SK-N-SH (cell line): ENCODE data around the gene ZNF641. TPM values are rescaled to one million over a fixed set of nuclear protein-coding genes. Genes with fewer than 3 reads are reported as not detected.

Experiments
- CTCF ChIA-PET: fragments of 300-600, 350-600 bp; formaldehyde crosslinking; extraction: SDS; loops from one replicate; lab custom pipeline; 2021; lab: Yijun Ruan, JAX
- POLR2A ChIA-PET: fragments of 350-600 bp; sonication (Branson Sonifier 250); formaldehyde crosslinking; extraction: SDS; loops from one replicate; lab custom pipeline; 2020; ENCODE audit warnings: antibody characterized with exemption, inconsistent platforms; lab: Yijun Ruan, JAX
- DNase-seq: peaks from one replicate; pipeline ENCODE4 v3.0.0; 2012
- H2AFZ ChIP-seq: fragments of 200-600 bp; sonication (generic); 2 replicates; pipeline ENCODE4 v1.8.1; 2016; ENCODE audit warnings: antibody characterized with exemption, mild to moderate bottlenecking, low read depth
- H3F3A ChIP-seq: fragments of 200-600 bp; sonication (generic); replicated peaks from 2 replicates; pipeline ENCODE3; 2016; ENCODE audit warnings: antibody characterized with exemption, mild to moderate bottlenecking; ENCODE audit not compliant: insufficient read depth
- H3K27ac ChIP-seq, 2 experiments: fragments of 200-500 bp in 1 of 2; fragments of 200-600 bp in 1 of 2; sonication (Bioruptor generic) in 1 of 2; sonication (generic), shearing (Covaris generic) in 1 of 2; 2 replicates each; pipeline versions ENCODE4 v1.5.1 to v1.6.1; 2014 to 2016; ENCODE audit warnings: low read depth in 2 of 2, inconsistent platforms in 1 of 2, low read length in 1 of 2, mild to moderate bottlenecking in 1 of 2, mixed read lengths in 1 of 2
- H3K27me3 ChIP-seq: fragments of 200-600 bp; sonication (generic), shearing (Covaris generic); 2 replicates; pipeline ENCODE4 v1.6.1; 2016; ENCODE audit warnings: mixed run types; ENCODE audit not compliant: insufficient read depth
- H3K36me3 ChIP-seq, 2 experiments: fragments of 200-500 bp in 1 of 2; fragments of 200-600 bp in 1 of 2; sonication (Bioruptor generic) in 1 of 2; sonication (generic) in 1 of 2; replicated peaks in 1 of 2; 2 replicates each; pipeline versions ENCODE3 to v1.5.1; 2014 to 2016; ENCODE audit warnings: low read length in 1 of 2, mild to moderate bottlenecking in 1 of 2; ENCODE audit not compliant: insufficient read depth in 2 of 2, control insufficient read depth in 1 of 2
- H3K4me1 ChIP-seq, 2 experiments: fragments of 200-500 bp in 1 of 2; fragments of 200-600 bp in 1 of 2; sonication (Bioruptor generic) in 1 of 2; sonication (generic), shearing (Covaris generic) in 1 of 2; 2 replicates each; pipeline versions ENCODE4 v1.5.1 to v1.6.1; 2014 to 2016; ENCODE audit warnings: low read depth in 1 of 2, low read length in 1 of 2, mixed run types in 1 of 2; ENCODE audit not compliant: insufficient read depth in 2 of 2, control insufficient read depth in 1 of 2
- H3K4me2 ChIP-seq: fragments of 200-600 bp; sonication (generic), shearing (Covaris generic); 2 replicates; pipeline ENCODE4 v1.6.1; 2017; ENCODE audit warnings: mixed run types
- H3K4me3 ChIP-seq, 2 experiments: fragments of 200-500 bp in 1 of 2; fragments of 200-600 bp in 1 of 2; sonication (Bioruptor generic) in 1 of 2; sonication (generic), shearing (Covaris generic) in 1 of 2; 2 replicates each; pipeline versions ENCODE4 v1.5.1 to v1.8.1; 2014 to 2016; ENCODE audit warnings: low read depth in 2 of 2, inconsistent platforms in 1 of 2, low read length in 1 of 2, mild to moderate bottlenecking in 1 of 2, mixed read lengths in 1 of 2, moderate library complexity in 1 of 2
- H3K79me2 ChIP-seq: fragments of 200-600 bp; sonication (generic); 2 replicates; pipeline ENCODE4 v1.8.1; 2017; ENCODE audit warnings: mild to moderate bottlenecking; ENCODE audit not compliant: insufficient read depth
- H3K9ac ChIP-seq: fragments of 200-600 bp; sonication (generic); 2 replicates; pipeline ENCODE4 v1.6.1; 2017; ENCODE audit warnings: mixed run types
- H3K9me2 ChIP-seq: fragments of 200-600 bp; sonication (generic); 2 replicates; pipeline ENCODE4 v1.6.1; 2017; ENCODE audit warnings: mixed run types
- H3K9me3 ChIP-seq: fragments of 200-600 bp; sonication (generic); 2 replicates; pipeline ENCODE4 v1.6.1; 2017; ENCODE audit warnings: mixed run types, mild to moderate bottlenecking, moderate library complexity
- H4K20me1 ChIP-seq: fragments of 200-600 bp; sonication (generic); 2 replicates; pipeline ENCODE4 v1.6.1; 2017; ENCODE audit warnings: mild to moderate bottlenecking, mixed run types; ENCODE audit not compliant: insufficient read depth
- CTCF ChIP-seq: fragments of 200-600 bp; sonication (generic); IDR thresholded peaks from 2 replicates; pipeline ENCODE4 v1.6.1; 2017; ENCODE audit warnings: antibody characterized with exemption, mild to moderate bottlenecking, moderate library complexity
- EP300 ChIP-seq, 2 experiments: IDR thresholded peaks; 2 replicates each; pipeline versions ENCODE4 v1.4.0 to v1.6.1; 2012; ENCODE audit warnings: borderline replicate concordance in 1 of 2, low read depth in 1 of 2, low read length in 1 of 2
- FOSL2 ChIP-seq: IDR thresholded peaks from 2 replicates; pipeline ENCODE4 v1.4.0; 2012; ENCODE audit warnings: low read depth, mild to moderate bottlenecking, moderate library complexity, borderline replicate concordance
- JUND ChIP-seq: IDR thresholded peaks from 2 replicates; pipeline ENCODE4 v1.4.0; 2012
- MEF2A ChIP-seq: IDR thresholded peaks from 2 replicates; pipeline ENCODE4 v1.4.0; 2012; ENCODE audit warnings: low read depth, borderline replicate concordance
- NRF1 ChIP-seq: IDR thresholded peaks from 2 replicates; pipeline ENCODE4 v1.6.1; 2012; ENCODE audit warnings: low read depth, mild to moderate bottlenecking, low read length
- RFX5 ChIP-seq: IDR thresholded peaks from 2 replicates; pipeline ENCODE4 v1.6.1; 2012; ENCODE audit warnings: mild to moderate bottlenecking, improper control_type of control experiment, low read length
- RXRA ChIP-seq: IDR thresholded peaks from 2 replicates; pipeline ENCODE4 v1.4.0; 2012; ENCODE audit warnings: low read depth, mild to moderate bottlenecking, borderline replicate concordance
- SIN3A ChIP-seq: IDR thresholded peaks from 2 replicates; pipeline ENCODE4 v1.6.1; 2012; ENCODE audit warnings: low read depth, mild to moderate bottlenecking, low read length, moderate library complexity, borderline replicate concordance
- TAF1 ChIP-seq: IDR thresholded peaks from 2 replicates; pipeline ENCODE4 v1.6.1; 2012; ENCODE audit warnings: low read depth, mild to moderate bottlenecking, low read length, moderate library complexity, borderline replicate concordance
- TEAD4 ChIP-seq: IDR thresholded peaks from 2 replicates; pipeline ENCODE4 v1.4.0; 2012; ENCODE audit warnings: mild to moderate bottlenecking, borderline replicate concordance; ENCODE audit not compliant: insufficient read depth
- WGBS: methylation state at CpG from one replicate; pipeline ENCODE4 v1.1.6; 2017; ENCODE audit warnings: low lambda C conversion rate; 5-methylcytosine and 5-hydroxymethylcytosine counted together
- polyA plus RNA-seq, 3 experiments: library from polyadenylated mRNA; depleted of rRNA; stranded (reverse); fragments of >200 nt; gene quantifications; 2 replicates each; pipeline ENCODE4 v1.2.3, GENCODE V29; 2012
- TF ChIP-seq, protein P1 (sequence below): IDR thresholded peaks from 2 replicates; pipeline ENCODE4; 2012

The ZNF641 gene
- polyA plus RNA-seq, 1 of the 3 experiments (the other 2 are of a cell fraction) = 1.9 TPM

- 3% methylated on average over 14 of the region's 36 CpGs for WGBS
- TF ChIP-seq NRF1 (no peak), SIN3A (peak; percentile 27; the same call in 1 of the 2 replicates)
- TF ChIP-seq, all 33 proteins: peak for 1
- Histone ChIP-seq H3K79me2 (no peaks in the 10 kb centered on the region), H2AFZ (peak overlapping the region; percentile 99), H4K20me1 (no peaks in the 10 kb centered on the region), H3K9ac (peak overlapping the region; percentile 83), H3K27ac (peak overlapping the region; percentile 31 to 83; a peak in 3 of 4 replicates), H3K9me3 (no peaks in the 10 kb centered on the region), H3K4me2 (peak overlapping the region; percentile 95), H3K27me3 (no peaks in the 10 kb centered on the region), H3K4me3 (peak overlapping the region; percentile 81 to 96), H3K36me3 (peaks cover 12% of the 10 kb centered on the region in 2 experiments), H3F3A (peaks cover 19% of the 10 kb centered on the region), H3K4me1 (peaks cover 0 to 11% of the 10 kb centered on the region in 2 experiments; a peak in 2 of 4 replicates), H3K9me2 (no peaks in the 10 kb centered on the region)
- no peak for DNase-seq
- POLR2A ChIA-PET = no interaction called here
- CTCF ChIA-PET = no interaction called here
Observed at GRCh38 chr12:48351022-48351708, 446 bp upstream of the ZNF641 start.

DNA sequence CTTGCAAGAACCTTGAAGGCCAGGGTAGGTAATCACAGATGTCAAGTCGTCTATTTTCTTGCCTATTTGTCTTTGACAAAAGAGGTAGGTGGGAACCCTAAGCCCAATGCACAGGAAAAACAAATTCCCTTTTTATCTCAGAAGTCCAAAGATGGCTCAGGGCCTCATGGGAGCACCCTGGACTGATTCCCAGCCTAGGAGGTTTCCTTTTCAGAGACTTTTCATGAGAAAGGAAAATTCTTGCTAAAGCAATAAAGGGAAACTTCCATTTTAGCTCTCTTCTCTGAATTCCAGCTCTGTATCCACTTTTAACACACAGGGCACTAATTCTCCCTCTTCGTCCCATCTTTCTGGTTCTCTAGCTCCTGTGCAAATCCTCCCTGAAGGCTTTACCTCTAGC lies 1.2 kb downstream of the ZNF641 start:
- no peaks in the 10 kb centered on the region for H4K20me1 ChIP-seq
- no peak overlapping the region for H3K9ac ChIP-seq
- no peaks in the 10 kb centered on the region for H3K9me3 ChIP-seq
- CTCF ChIA-PET = no interaction called here
- no peaks in the 10 kb centered on the region for H3K9me2 ChIP-seq
- no peak for DNase-seq
- 64% methylated on average over 2 of the region's 2 CpGs for WGBS
- peak overlapping the region; percentile 71 for H3K4me2 ChIP-seq
- peak overlapping the region in 1 of 2 experiments; percentile 71; a peak in 1 of 4 replicates for H3K27ac ChIP-seq
- peaks cover 19% of the 10 kb centered on the region for H3F3A ChIP-seq
- no peak for TF ChIP-seq TAF1
- TF ChIP-seq MEF2A = no peak
- no peak for TF ChIP-seq SIN3A
- TF ChIP-seq JUND = no peak
- no peak for TF ChIP-seq FOSL2
- TF ChIP-seq CTCF = no peak
- TF ChIP-seq EP300 (IDR thresholded peaks at IDR 0.05; ENCODE audit: borderline replicate concordance in 1 of 2, low read depth in 1 of 2, low read length in 1 of 2) = no peak
- TF ChIP-seq, protein P1, sequence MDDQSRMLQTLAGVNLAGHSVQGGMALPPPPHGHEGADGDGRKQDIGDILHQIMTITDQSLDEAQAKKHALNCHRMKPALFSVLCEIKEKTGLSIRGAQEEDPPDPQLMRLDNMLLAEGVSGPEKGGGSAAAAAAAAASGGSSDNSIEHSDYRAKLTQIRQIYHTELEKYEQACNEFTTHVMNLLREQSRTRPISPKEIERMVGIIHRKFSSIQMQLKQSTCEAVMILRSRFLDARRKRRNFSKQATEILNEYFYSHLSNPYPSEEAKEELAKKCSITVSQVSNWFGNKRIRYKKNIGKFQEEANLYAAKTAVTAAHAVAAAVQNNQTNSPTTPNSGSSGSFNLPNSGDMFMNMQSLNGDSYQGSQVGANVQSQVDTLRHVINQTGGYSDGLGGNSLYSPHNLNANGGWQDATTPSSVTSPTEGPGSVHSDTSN = no peak
- TF ChIP-seq TEAD4 = no peak
- TF ChIP-seq RFX5 = no peak
- no peak for TF ChIP-seq RXRA
- TF ChIP-seq, all 33 proteins: peak for 0
- POLR2A ChIA-PET = no interaction called here
- H3K36me3 ChIP-seq = peaks cover 16 to 23% of the 10 kb centered on the region in 2 experiments
- H3K4me1 ChIP-seq = peaks cover 0 to 11% of the 10 kb centered on the region in 2 experiments; a peak in 2 of 4 replicates
- no peaks in the 10 kb centered on the region for H3K79me2 ChIP-seq
- no peak overlapping the region for H2AFZ ChIP-seq
- H3K27me3 ChIP-seq = no peaks in the 10 kb centered on the region
- H3K4me3 ChIP-seq = no peak overlapping the region; a peak in 1 of 4 replicates
